ENCODE measurements around the gene SLC24A2.

DNA sequence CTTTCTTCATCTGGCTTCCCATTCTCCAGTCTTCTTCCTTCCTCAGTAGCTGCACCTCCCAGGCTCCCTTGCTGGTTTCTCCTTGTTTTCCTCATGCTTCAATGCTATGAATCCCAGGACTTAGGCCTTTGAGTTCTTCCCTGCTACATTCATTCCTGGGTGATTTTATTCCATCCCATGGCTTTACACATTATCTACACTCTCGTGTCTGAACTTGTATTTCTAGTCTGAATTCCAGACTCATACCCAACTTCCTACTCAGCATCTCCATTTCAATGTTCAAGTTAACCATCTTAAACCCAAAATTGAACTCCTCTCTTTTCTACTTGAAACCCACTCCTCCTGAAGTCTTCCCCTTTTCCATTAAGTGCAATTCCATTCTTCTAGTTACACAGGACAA is 20.0 kb downstream of the SLC24A2 start:
- TF ChIP-seq, protein P1, sequence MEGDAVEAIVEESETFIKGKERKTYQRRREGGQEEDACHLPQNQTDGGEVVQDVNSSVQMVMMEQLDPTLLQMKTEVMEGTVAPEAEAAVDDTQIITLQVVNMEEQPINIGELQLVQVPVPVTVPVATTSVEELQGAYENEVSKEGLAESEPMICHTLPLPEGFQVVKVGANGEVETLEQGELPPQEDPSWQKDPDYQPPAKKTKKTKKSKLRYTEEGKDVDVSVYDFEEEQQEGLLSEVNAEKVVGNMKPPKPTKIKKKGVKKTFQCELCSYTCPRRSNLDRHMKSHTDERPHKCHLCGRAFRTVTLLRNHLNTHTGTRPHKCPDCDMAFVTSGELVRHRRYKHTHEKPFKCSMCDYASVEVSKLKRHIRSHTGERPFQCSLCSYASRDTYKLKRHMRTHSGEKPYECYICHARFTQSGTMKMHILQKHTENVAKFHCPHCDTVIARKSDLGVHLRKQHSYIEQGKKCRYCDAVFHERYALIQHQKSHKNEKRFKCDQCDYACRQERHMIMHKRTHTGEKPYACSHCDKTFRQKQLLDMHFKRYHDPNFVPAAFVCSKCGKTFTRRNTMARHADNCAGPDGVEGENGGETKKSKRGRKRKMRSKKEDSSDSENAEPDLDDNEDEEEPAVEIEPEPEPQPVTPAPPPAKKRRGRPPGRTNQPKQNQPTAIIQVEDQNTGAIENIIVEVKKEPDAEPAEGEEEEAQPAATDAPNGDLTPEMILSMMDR (IDR thresholded peaks at IDR 0.05), result no peak
- TF ChIP-seq EP300 (IDR thresholded peaks at IDR 0.05; ENCODE audit: borderline replicate concordance in 1 of 2, low read depth in 1 of 2, low read length in 1 of 2) (no peak), CHD2 (IDR thresholded peaks at IDR 0.05; ENCODE audit: low read length, partially characterized antibody) (no peak), POLR2AphosphoS5 (IDR thresholded peaks at IDR 0.05; ENCODE audit: low read depth, low read length) (no peak), USF2 (IDR thresholded peaks at IDR 0.05; ENCODE audit: borderline replicate concordance, low read depth, low read length) (no peak), TCF12 (IDR thresholded peaks at IDR 0.05) (no peak), MXI1 (IDR thresholded peaks at IDR 0.05; ENCODE audit: low read depth, low read length) (no peak), GABPA (IDR thresholded peaks at IDR 0.05; ENCODE audit: low read depth) (no peak), GATA2 (CRISPR knock-in tag; IDR thresholded peaks at IDR 0.05) (no peak), EZH2phosphoT487 (IDR thresholded peaks at IDR 0.05; ENCODE audit: borderline replicate concordance, low read depth) (no peak), USF1 (IDR thresholded peaks at IDR 0.05; ENCODE audit: borderline replicate concordance, low read depth) (no peak), ZBTB33 (IDR thresholded peaks at IDR 0.05; ENCODE audit: borderline replicate concordance, low read depth) (no peak), IRF3 (IDR thresholded peaks at IDR 0.05; ENCODE audit: low read depth, low read length) (no peak)
- TF ChIP-seq, protein P2, sequence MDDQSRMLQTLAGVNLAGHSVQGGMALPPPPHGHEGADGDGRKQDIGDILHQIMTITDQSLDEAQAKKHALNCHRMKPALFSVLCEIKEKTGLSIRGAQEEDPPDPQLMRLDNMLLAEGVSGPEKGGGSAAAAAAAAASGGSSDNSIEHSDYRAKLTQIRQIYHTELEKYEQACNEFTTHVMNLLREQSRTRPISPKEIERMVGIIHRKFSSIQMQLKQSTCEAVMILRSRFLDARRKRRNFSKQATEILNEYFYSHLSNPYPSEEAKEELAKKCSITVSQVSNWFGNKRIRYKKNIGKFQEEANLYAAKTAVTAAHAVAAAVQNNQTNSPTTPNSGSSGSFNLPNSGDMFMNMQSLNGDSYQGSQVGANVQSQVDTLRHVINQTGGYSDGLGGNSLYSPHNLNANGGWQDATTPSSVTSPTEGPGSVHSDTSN (IDR thresholded peaks at IDR 0.05), result no peak
